ENCODE measurements around the gene RCL1.

GRCh38 chr9:4850603-4851310 lies 58.0 kb downstream of the RCL1 start:
- no peak for TF ChIP-seq EZH2 (IDR thresholded peaks at IDR 0.05; ENCODE audit: borderline replicate concordance, insufficient read depth, low read depth, low read length, poor library complexity, severe bottlenecking)
- no peak for TF ChIP-seq CTCF (IDR thresholded peaks at IDR 0.05)

Data from B cell (primary cell).